SK-N-SH treated with all-trans-retinoic acid at 6 μM for 48 hours (cell line): ENCODE results near the gene C19orf33.

Experiments
- ATAC-seq: fragments of 200-7000 bp; cut with Tn5 transposase; 3 replicates; pipeline ENCODE4 v1.9.1; 2020; ENCODE audit warnings: mild to moderate bottlenecking, moderate library complexity
- ARNTL ChIP-seq: fragments of 450-650 bp; formaldehyde crosslinking; IDR thresholded peaks from 2 replicates; pipeline ENCODE4 v1.5.0; 2020; ENCODE audit warnings: low read depth, mild to moderate bottlenecking, moderate library complexity, borderline replicate concordance
- BACH2 ChIP-seq: fragments of 250-450 bp; sonication (Bioruptor Pico); IDR thresholded peaks from 2 replicates; pipeline ENCODE4 v1.9.0; 2021; ENCODE audit warnings: mild to moderate bottlenecking, borderline replicate concordance
- CSDC2 ChIP-seq: fragments of 250-450 bp; sonication (Bioruptor Pico); IDR thresholded peaks from 2 replicates; pipeline ENCODE4 v1.5.0; 2020; ENCODE audit warnings: mild to moderate bottlenecking, moderate library complexity
- GLIS3 ChIP-seq: fragments of 250-450 bp; sonication (Bioruptor Pico); IDR thresholded peaks from 2 replicates; pipeline ENCODE4 v1.5.0; 2020; ENCODE audit warnings: mild to moderate bottlenecking, moderate library complexity
- ISL1 ChIP-seq: fragments of 250-450 bp; sonication (Bioruptor Pico); IDR thresholded peaks from 2 replicates; pipeline ENCODE4 v2.1.2; 2022; ENCODE audit warnings: mild to moderate bottlenecking, moderate library complexity
- OSR1 ChIP-seq: fragments of 250-450 bp; sonication (Bioruptor Pico); IDR thresholded peaks from 2 replicates; pipeline ENCODE4 v1.8.0; 2022; ENCODE audit warnings: moderate library complexity, mild to moderate bottlenecking, inconsistent platforms
- SNAI2 ChIP-seq: fragments of 250-450 bp; sonication (Bioruptor Pico); IDR thresholded peaks from 2 replicates; pipeline ENCODE4 v1.5.0; 2020; ENCODE audit warnings: mild to moderate bottlenecking, moderate library complexity
- TCF4 ChIP-seq: fragments of 250-450 bp; sonication (Bioruptor Pico); IDR thresholded peaks from 2 replicates; pipeline ENCODE4 v1.8.0; 2021; ENCODE audit warnings: mild to moderate bottlenecking, moderate library complexity, borderline replicate concordance
- TOX ChIP-seq: fragments of 250-450 bp; sonication (Bioruptor Pico); IDR thresholded peaks from 2 replicates; pipeline ENCODE4 v1.8.0; 2021; ENCODE audit warnings: mild to moderate bottlenecking, moderate library complexity, borderline replicate concordance
- ZFP3 ChIP-seq: fragments of 250-450 bp; sonication (Bioruptor Pico); IDR thresholded peaks from 2 replicates; pipeline ENCODE4 v1.5.0; 2020; ENCODE audit warnings: mild to moderate bottlenecking, moderate library complexity
- ZFP30 ChIP-seq: fragments of 450-650 bp; formaldehyde crosslinking; IDR thresholded peaks from 2 replicates; pipeline ENCODE4 v1.5.0; 2022; ENCODE audit warnings: mild to moderate bottlenecking, moderate library complexity
- ZNF565 ChIP-seq: fragments of 450-650 bp; formaldehyde crosslinking; conservative IDR thresholded peaks from 2 replicates; pipeline ENCODE4 v1.5.0; 2020; ENCODE audit warnings: low read depth, mild to moderate bottlenecking, moderate library complexity
- ZNF70 ChIP-seq: fragments of 450-650 bp; formaldehyde crosslinking; IDR thresholded peaks from 2 replicates; pipeline ENCODE4 v1.5.0; 2020; ENCODE audit warnings: mild to moderate bottlenecking, moderate library complexity
- TF ChIP-seq, protein P1 (sequence below): fragments of 250-450 bp; sonication (Bioruptor Pico); IDR thresholded peaks from 2 replicates; pipeline ENCODE4 v1.8.0; 2020; ENCODE audit warnings: mild to moderate bottlenecking, moderate library complexity, borderline replicate concordance
- TF ChIP-seq, protein P2 (sequence below): fragments of 250-450 bp; sonication (Bioruptor Pico); IDR thresholded peaks from 2 replicates; pipeline ENCODE4 v1.5.0; 2020; ENCODE audit warnings: mild to moderate bottlenecking, moderate library complexity
- TF ChIP-seq, protein P3 (sequence below): fragments of 250-450 bp; sonication (Bioruptor Pico); IDR thresholded peaks from 2 replicates; pipeline ENCODE4 v1.8.0; 2021; ENCODE audit warnings: low read depth, mild to moderate bottlenecking, moderate library complexity, borderline replicate concordance
- TF ChIP-seq, protein P4 (sequence below): fragments of 250-450 bp; sonication (Bioruptor Pico); IDR thresholded peaks from 2 replicates; pipeline ENCODE4 v1.5.1; 2021; ENCODE audit warnings: mild to moderate bottlenecking, moderate library complexity
- TF ChIP-seq, protein P5 (sequence below): fragments of 250-450 bp; sonication (Bioruptor Pico); IDR thresholded peaks from 2 replicates; pipeline ENCODE4 v1.5.1; 2020; ENCODE audit warnings: low read depth, mild to moderate bottlenecking, moderate library complexity

Gene C19orf33

DNA sequence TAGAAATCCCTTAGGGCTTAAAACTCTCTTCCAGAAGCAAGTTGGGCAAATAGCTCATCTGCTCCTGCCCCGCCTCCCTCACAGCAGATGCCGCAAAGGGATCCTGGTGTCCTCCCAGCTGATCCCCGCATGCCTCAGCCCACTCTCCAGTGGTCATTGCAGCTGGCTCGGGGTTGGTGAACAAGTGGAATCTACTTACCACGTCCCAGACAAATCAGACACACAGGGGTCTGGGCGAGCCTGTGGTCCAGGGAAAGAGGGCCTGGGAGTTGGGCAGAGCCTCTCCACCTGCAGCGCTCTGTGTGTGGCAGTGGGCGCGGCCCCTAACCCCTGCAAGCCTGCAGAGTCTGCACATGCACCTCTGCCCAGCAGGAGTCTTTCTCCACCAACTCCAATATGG lies 10.8 kb upstream of the C19orf33 start:
- TF ChIP-seq GLIS3 (CRISPR knock-in tag), result no peak
- TF ChIP-seq, protein P1, sequence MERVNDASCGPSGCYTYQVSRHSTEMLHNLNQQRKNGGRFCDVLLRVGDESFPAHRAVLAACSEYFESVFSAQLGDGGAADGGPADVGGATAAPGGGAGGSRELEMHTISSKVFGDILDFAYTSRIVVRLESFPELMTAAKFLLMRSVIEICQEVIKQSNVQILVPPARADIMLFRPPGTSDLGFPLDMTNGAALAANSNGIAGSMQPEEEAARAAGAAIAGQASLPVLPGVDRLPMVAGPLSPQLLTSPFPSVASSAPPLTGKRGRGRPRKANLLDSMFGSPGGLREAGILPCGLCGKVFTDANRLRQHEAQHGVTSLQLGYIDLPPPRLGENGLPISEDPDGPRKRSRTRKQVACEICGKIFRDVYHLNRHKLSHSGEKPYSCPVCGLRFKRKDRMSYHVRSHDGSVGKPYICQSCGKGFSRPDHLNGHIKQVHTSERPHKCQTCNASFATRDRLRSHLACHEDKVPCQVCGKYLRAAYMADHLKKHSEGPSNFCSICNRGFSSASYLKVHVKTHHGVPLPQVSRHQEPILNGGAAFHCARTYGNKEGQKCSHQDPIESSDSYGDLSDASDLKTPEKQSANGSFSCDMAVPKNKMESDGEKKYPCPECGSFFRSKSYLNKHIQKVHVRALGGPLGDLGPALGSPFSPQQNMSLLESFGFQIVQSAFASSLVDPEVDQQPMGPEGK, result no peak
- no peak for ATAC-seq

DNA sequence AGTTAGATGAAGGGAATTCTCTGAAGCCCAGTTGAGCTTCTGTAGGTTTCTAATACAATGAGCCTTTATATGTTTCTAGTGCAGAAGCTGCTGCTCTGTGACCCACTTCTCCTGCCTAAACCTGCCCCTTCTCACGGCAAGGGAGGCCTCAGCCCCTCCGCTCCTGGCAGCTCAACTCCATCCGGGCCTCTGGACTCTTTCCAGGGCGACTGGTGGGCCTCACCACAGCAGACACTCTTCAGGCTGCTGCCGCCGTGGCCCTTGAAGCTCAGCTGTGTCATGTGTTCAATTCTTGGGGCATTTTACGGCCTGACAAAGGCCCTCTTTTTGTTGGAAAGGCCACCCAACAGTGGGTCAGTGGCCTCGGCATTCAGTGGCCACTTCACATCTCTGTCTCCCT lies 10.0 kb upstream of the C19orf33 start:
- TF ChIP-seq CSDC2 (CRISPR knock-in tag) (no peak), ARNTL (CRISPR knock-in tag) (no peak), TCF4 (CRISPR knock-in tag) (no peak), ZFP3 (CRISPR knock-in tag) (no peak), SNAI2 (CRISPR knock-in tag) (no peak), ISL1 (CRISPR knock-in tag) (no peak)
- TF ChIP-seq, protein P2, sequence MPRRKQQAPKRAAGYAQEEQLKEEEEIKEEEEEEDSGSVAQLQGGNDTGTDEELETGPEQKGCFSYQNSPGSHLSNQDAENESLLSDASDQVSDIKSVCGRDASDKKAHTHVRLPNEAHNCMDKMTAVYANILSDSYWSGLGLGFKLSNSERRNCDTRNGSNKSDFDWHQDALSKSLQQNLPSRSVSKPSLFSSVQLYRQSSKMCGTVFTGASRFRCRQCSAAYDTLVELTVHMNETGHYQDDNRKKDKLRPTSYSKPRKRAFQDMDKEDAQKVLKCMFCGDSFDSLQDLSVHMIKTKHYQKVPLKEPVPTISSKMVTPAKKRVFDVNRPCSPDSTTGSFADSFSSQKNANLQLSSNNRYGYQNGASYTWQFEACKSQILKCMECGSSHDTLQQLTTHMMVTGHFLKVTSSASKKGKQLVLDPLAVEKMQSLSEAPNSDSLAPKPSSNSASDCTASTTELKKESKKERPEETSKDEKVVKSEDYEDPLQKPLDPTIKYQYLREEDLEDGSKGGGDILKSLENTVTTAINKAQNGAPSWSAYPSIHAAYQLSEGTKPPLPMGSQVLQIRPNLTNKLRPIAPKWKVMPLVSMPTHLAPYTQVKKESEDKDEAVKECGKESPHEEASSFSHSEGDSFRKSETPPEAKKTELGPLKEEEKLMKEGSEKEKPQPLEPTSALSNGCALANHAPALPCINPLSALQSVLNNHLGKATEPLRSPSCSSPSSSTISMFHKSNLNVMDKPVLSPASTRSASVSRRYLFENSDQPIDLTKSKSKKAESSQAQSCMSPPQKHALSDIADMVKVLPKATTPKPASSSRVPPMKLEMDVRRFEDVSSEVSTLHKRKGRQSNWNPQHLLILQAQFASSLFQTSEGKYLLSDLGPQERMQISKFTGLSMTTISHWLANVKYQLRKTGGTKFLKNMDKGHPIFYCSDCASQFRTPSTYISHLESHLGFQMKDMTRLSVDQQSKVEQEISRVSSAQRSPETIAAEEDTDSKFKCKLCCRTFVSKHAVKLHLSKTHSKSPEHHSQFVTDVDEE (CRISPR knock-in tag), result no peak
- TF ChIP-seq, protein P3, sequence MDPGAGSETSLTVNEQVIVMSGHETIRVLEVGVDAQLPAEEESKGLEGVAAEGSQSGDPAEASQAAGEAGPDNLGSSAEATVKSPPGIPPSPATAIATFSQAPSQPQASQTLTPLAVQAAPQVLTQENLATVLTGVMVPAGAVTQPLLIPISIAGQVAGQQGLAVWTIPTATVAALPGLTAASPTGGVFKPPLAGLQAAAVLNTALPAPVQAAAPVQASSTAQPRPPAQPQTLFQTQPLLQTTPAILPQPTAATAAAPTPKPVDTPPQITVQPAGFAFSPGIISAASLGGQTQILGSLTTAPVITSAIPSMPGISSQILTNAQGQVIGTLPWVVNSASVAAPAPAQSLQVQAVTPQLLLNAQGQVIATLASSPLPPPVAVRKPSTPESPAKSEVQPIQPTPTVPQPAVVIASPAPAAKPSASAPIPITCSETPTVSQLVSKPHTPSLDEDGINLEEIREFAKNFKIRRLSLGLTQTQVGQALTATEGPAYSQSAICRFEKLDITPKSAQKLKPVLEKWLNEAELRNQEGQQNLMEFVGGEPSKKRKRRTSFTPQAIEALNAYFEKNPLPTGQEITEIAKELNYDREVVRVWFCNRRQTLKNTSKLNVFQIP (CRISPR knock-in tag), result no peak
- TF ChIP-seq, all 23 proteins: peak for 0
- no peak for ATAC-seq

DNA sequence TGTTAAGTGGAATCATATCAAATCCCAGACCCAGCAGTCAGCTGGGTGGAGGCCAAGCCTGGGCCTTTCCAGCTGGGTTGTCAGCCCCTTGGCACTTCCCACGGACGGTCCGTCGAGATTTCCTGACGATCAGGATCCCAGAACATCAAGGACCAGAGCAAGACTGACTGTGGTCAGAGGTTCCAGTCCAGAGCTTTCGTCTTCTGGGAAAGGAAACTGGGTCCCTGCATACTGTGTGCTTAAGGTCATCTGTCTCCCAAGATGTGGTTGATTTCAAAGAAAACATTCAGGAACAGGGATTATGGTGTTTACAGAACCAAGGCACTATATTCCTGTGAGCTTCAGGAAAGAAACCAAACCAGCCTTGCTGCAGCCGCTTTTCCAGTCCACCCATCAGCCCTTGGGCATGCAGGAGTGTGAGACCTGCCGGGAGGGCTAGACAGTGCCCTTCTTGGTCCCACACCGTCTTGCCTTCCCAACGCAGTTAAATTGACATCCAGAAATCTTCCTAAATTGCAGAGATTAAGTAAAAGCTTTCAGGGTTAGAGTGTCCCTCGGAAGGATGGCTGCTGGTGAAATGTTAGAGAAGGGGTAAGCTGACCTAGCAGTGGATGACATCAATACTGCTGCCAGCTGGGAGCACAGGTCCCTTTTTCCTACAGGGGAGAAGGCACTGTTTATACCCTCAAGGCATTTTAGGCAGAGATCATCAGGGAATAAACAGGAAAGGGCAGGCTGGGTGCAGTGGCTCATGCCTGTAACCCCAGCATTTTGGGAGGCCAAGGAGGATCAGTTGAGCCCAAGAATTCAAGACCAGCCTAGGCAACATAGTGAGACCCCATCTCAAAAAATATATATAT lies 5.0 kb upstream of the C19orf33 start:
- TF ChIP-seq ZNF565 (CRISPR knock-in tag) (no peak), BACH2 (CRISPR knock-in tag) (no peak), CSDC2 (CRISPR knock-in tag) (no peak), OSR1 (CRISPR knock-in tag) (no peak), ZFP30 (CRISPR knock-in tag) (no peak), ZNF70 (CRISPR knock-in tag) (no peak), ZFP3 (CRISPR knock-in tag) (no peak), TOX (CRISPR knock-in tag) (no peak)
- TF ChIP-seq, protein P4, sequence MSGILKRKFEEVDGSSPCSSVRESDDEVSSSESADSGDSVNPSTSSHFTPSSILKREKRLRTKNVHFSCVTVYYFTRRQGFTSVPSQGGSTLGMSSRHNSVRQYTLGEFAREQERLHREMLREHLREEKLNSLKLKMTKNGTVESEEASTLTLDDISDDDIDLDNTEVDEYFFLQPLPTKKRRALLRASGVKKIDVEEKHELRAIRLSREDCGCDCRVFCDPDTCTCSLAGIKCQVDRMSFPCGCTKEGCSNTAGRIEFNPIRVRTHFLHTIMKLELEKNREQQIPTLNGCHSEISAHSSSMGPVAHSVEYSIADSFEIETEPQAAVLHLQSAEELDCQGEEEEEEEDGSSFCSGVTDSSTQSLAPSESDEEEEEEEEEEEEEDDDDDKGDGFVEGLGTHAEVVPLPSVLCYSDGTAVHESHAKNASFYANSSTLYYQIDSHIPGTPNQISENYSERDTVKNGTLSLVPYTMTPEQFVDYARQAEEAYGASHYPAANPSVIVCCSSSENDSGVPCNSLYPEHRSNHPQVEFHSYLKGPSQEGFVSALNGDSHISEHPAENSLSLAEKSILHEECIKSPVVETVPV (CRISPR knock-in tag), result no peak
- TF ChIP-seq, protein P1, result no peak
- TF ChIP-seq, protein P2 (CRISPR knock-in tag), result no peak
- TF ChIP-seq, protein P5, sequence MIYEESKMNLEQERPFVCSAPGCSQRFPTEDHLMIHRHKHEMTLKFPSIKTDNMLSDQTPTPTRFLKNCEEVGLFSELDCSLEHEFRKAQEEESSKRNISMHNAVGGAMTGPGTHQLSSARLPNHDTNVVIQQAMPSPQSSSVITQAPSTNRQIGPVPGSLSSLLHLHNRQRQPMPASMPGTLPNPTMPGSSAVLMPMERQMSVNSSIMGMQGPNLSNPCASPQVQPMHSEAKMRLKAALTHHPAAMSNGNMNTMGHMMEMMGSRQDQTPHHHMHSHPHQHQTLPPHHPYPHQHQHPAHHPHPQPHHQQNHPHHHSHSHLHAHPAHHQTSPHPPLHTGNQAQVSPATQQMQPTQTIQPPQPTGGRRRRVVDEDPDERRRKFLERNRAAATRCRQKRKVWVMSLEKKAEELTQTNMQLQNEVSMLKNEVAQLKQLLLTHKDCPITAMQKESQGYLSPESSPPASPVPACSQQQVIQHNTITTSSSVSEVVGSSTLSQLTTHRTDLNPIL, result no peak
- TF ChIP-seq, all 23 proteins: peak for 0
- no peak for ATAC-seq
